ENCODE measurements around the gene TEKT5.

Gene TEKT5

DNA sequence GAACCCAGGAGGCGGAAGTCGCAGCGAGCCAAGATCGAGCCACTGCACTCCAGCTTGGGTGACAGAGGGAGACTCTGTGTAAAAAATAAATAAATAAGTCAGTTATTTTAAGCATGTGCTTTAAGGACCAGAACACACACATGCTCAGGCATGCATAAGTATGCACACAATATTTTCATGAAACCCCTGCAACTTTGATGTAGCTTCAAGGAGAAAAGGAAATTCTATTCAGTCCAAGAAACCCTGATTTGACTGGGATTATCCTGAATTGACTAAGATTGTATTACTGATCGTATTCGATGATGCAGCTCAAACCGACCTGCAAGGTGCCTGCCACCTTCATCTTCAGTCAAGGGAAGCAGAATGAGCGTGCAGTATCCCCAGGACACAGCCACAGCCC, 841 bp downstream of the TEKT5 start:
- TF ChIP-seq EP300 (IDR thresholded peaks at IDR 0.05; ENCODE audit: borderline replicate concordance) = no peak
- TF ChIP-seq ZBTB7A (IDR thresholded peaks at IDR 0.05; ENCODE audit: low read depth) = no peak

DNA sequence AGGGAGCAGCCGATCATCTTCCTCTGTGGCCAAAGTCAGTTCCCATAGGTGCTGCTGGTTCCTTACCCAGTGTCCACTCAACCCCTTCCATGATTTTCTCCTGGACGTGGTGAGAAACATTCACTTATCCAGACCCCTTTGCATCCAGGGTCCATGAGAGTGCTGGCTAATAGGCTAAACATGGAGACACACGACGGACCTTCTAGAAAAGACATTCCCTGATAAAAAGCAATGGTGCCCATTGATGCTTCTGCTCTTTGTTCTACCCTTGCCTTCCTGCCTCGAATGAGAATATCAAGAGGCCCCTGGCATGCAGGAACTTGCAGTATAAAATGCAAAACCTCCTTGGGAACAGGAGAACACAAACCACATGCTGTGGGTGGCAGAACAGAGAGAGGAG, 2.3 kb downstream of the TEKT5 start:
- TF ChIP-seq FOXM1 (IDR thresholded peaks at IDR 0.05; ENCODE audit: borderline replicate concordance, low read depth) (no peak), TEAD4 (IDR thresholded peaks at IDR 0.05) (no peak), CREB1 (IDR thresholded peaks at IDR 0.05; ENCODE audit: low read depth) (no peak), EGR1 (IDR thresholded peaks at IDR 0.05) (no peak)
- TF ChIP-seq, protein P1, sequence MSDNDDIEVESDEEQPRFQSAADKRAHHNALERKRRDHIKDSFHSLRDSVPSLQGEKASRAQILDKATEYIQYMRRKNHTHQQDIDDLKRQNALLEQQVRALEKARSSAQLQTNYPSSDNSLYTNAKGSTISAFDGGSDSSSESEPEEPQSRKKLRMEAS (IDR thresholded peaks at IDR 0.05) = no peak
- TF ChIP-seq, protein P2, sequence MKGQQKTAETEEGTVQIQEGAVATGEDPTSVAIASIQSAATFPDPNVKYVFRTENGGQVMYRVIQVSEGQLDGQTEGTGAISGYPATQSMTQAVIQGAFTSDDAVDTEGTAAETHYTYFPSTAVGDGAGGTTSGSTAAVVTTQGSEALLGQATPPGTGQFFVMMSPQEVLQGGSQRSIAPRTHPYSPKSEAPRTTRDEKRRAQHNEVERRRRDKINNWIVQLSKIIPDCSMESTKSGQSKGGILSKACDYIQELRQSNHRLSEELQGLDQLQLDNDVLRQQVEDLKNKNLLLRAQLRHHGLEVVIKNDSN (IDR thresholded peaks at IDR 0.05) = no peak
- TF ChIP-seq, protein P3, sequence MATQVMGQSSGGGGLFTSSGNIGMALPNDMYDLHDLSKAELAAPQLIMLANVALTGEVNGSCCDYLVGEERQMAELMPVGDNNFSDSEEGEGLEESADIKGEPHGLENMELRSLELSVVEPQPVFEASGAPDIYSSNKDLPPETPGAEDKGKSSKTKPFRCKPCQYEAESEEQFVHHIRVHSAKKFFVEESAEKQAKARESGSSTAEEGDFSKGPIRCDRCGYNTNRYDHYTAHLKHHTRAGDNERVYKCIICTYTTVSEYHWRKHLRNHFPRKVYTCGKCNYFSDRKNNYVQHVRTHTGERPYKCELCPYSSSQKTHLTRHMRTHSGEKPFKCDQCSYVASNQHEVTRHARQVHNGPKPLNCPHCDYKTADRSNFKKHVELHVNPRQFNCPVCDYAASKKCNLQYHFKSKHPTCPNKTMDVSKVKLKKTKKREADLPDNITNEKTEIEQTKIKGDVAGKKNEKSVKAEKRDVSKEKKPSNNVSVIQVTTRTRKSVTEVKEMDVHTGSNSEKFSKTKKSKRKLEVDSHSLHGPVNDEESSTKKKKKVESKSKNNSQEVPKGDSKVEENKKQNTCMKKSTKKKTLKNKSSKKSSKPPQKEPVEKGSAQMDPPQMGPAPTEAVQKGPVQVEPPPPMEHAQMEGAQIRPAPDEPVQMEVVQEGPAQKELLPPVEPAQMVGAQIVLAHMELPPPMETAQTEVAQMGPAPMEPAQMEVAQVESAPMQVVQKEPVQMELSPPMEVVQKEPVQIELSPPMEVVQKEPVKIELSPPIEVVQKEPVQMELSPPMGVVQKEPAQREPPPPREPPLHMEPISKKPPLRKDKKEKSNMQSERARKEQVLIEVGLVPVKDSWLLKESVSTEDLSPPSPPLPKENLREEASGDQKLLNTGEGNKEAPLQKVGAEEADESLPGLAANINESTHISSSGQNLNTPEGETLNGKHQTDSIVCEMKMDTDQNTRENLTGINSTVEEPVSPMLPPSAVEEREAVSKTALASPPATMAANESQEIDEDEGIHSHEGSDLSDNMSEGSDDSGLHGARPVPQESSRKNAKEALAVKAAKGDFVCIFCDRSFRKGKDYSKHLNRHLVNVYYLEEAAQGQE (IDR thresholded peaks at IDR 0.05; ENCODE audit: low read depth) = no peak

DNA sequence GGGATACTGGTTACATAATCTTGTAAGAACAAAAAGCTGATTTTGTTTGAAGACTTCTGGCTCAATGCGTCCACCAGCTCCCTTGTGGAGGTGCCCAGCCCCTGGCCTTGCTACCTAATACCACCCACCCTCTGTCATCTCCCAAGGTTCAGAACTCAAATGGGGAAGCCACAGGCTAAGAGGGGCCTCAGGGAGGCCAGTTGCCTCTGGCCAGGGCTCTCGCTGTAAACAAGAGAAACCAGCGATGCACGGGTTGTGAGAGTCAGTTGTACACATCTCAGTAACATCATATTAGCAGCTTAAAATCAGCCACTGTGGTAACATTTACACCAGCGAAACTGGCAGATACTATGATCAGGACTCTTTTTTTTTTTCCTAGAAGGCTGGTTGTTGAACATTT, 6.0 kb downstream of the TEKT5 start:
- TF ChIP-seq TAF1 (IDR thresholded peaks at IDR 0.05; ENCODE audit: low read depth) = no peak
- no peak for TF ChIP-seq EGR1 (IDR thresholded peaks at IDR 0.05)
- no peak for TF ChIP-seq CEBPB (IDR thresholded peaks at IDR 0.05)
- TF ChIP-seq, protein P2 (IDR thresholded peaks at IDR 0.05) = no peak
- no peak for TF ChIP-seq TEAD4 (IDR thresholded peaks at IDR 0.05)
- TF ChIP-seq ZBTB7A (IDR thresholded peaks at IDR 0.05; ENCODE audit: low read depth) = no peak
- TF ChIP-seq, protein P1 (IDR thresholded peaks at IDR 0.05) = no peak
- TF ChIP-seq FOXM1 (IDR thresholded peaks at IDR 0.05; ENCODE audit: borderline replicate concordance, low read depth) = no peak
- TF ChIP-seq, protein P3 (IDR thresholded peaks at IDR 0.05; ENCODE audit: low read depth) = no peak
- no peak for TF ChIP-seq NFIC (IDR thresholded peaks at IDR 0.05)
- no peak for TF ChIP-seq EP300 (IDR thresholded peaks at IDR 0.05; ENCODE audit: borderline replicate concordance)
- TF ChIP-seq CREB1 (IDR thresholded peaks at IDR 0.05; ENCODE audit: low read depth) = no peak
- no peak for TF ChIP-seq YY1 (IDR thresholded peaks at IDR 0.05; ENCODE audit: low read depth)
- TF ChIP-seq RAD21 (IDR thresholded peaks at IDR 0.05; ENCODE audit: low read depth) = no peak
- no peak for TF ChIP-seq TCF12 (IDR thresholded peaks at IDR 0.05; ENCODE audit: low read depth)

DNA sequence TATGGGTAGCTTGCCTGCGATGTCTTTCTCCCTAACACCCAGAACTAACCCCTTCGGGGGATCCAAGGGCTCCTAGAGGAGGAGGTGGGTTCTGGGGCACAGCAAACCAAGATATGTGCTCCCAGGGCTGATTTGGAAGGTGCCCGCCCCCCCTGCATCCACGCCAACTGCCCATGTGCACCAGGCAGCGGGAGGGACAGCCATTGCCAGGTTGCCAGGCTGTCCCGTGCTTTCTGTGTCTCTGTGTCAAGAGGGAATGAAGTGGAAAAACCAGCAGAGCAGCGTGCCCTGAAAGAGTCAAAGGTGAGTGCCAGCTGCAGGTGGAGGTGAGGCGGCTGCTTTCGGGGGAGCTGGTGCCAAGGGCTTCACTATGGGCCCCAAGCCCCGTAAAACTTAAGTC, 6.4 kb downstream of the TEKT5 start:
- TF ChIP-seq RAD21 (IDR thresholded peaks at IDR 0.05; ENCODE audit: low read depth) = no peak
- TF ChIP-seq, protein P1 (IDR thresholded peaks at IDR 0.05) = no peak
- no peak for TF ChIP-seq FOXM1 (IDR thresholded peaks at IDR 0.05; ENCODE audit: borderline replicate concordance, low read depth)
- no peak for TF ChIP-seq ZBTB7A (IDR thresholded peaks at IDR 0.05; ENCODE audit: low read depth)
- no peak for TF ChIP-seq EGR1 (IDR thresholded peaks at IDR 0.05)
- TF ChIP-seq CREB1 (IDR thresholded peaks at IDR 0.05; ENCODE audit: low read depth) = no peak

DNA sequence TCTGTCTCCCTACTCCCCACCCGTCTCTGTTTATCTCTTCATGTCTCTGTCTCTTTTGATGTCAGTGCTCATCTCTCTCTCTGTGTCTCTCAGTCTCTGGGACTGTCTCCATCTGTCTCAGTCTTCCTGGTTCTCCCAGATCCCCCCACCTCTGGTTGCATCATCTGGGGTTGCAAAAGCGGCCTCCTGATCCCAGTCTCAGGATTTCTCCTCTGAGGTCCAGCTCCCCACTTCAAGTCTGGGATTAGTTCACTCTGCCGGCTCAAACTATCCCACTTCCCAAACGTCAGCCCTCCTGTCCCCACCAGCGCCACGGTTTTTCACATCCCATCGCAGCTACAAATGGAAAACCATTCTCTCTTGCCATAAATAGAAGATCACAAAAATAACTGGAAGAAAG, 9.0 kb downstream of the TEKT5 start:
- TF ChIP-seq, protein P2 (IDR thresholded peaks at IDR 0.05) = no peak
- TF ChIP-seq TAF1 (IDR thresholded peaks at IDR 0.05; ENCODE audit: low read depth) = no peak
- TF ChIP-seq, protein P3 (IDR thresholded peaks at IDR 0.05; ENCODE audit: low read depth) = no peak
- TF ChIP-seq NFIC (IDR thresholded peaks at IDR 0.05) = no peak
- TF ChIP-seq EGR1 (IDR thresholded peaks at IDR 0.05) = no peak
- no peak for TF ChIP-seq CEBPB (IDR thresholded peaks at IDR 0.05)
- TF ChIP-seq EP300 (IDR thresholded peaks at IDR 0.05; ENCODE audit: borderline replicate concordance) = no peak
- TF ChIP-seq, protein P1 (IDR thresholded peaks at IDR 0.05) = no peak
- TF ChIP-seq TEAD4 (IDR thresholded peaks at IDR 0.05) = no peak

Measured in Ishikawa (cell line).